Subcutaneous abdominal adipose tissue (tissue), 5 donors: Measurements from ENCODE around the gene PRSS2.
A peak's percentile ranks its signal among the peaks of the same experiment; 100 is the strongest.
"Not testable (repeated sequence)": the region's sequence is repeated elsewhere in the genome, so short reads cannot be mapped to it uniquely, and the experiment has no call there.

ENCODE experiments used
- H3K27ac ChIP-seq: one replicate; pipeline ENCODE4 v1.7.0; 2013; ENCODE audit warnings: low read depth, mild to moderate bottlenecking, inconsistent platforms, low read length, moderate library complexity
- H3K27me3 ChIP-seq, 5 donors: one replicate each; pipeline ENCODE4 v1.7.0; 2013; ENCODE audit warnings: low read length in 5 of 5, inconsistent platforms in 1 of 5; ENCODE audit not compliant: control insufficient read depth in 5 of 5, insufficient read depth in 4 of 5
- H3K36me3 ChIP-seq, 5 donors: one replicate each; pipeline ENCODE4 v1.7.0; 2013; ENCODE audit warnings: low read length in 5 of 5; ENCODE audit not compliant: control insufficient read depth in 5 of 5, insufficient read depth in 5 of 5
- H3K4me1 ChIP-seq, 5 donors: one replicate each; pipeline ENCODE4 v1.7.0; 2013; ENCODE audit warnings: low read length in 5 of 5, mild to moderate bottlenecking in 3 of 5, moderate library complexity in 1 of 5; ENCODE audit not compliant: control insufficient read depth in 5 of 5, insufficient read depth in 5 of 5
- H3K4me3 ChIP-seq, 5 donors: one replicate each; pipeline ENCODE4 v1.7.0; 2013; ENCODE audit warnings: low read length in 5 of 5, low read depth in 1 of 5
- H3K9ac ChIP-seq, 5 donors: one replicate each; pipeline ENCODE4 v1.7.0; 2013; ENCODE audit warnings: low read length in 5 of 5, mild to moderate bottlenecking in 4 of 5, moderate library complexity in 3 of 5
- H3K9me3 ChIP-seq, 5 donors: one replicate each; pipeline ENCODE4 v1.7.0; 2013; ENCODE audit warnings: low read length in 5 of 5; ENCODE audit not compliant: control insufficient read depth in 5 of 5
- donor health status: healthy.
- donor health status: healthy.
- donor health status: healthy.
- donor health status: healthy.
- donor health status: healthy.

Gene PRSS2

DNA sequence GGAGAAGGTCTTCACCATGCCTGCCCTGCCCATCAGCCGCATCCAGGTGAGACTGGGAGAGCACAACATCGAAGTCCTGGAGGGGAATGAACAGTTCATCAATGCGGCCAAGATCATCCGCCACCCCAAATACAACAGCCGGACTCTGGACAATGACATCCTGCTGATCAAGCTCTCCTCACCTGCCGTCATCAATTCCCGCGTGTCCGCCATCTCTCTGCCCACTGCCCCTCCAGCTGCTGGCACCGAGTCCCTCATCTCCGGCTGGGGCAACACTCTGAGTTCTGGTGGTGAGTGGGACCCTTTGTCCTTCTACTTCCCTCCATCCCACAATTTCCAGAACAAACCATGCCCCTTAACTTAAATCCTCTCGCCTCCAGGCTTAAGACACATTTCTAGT is 2.5 kb downstream of the PRSS2 start:
- Histone ChIP-seq H3K9me3 (no peaks in the 10 kb centered on the region), H3K27me3 (peaks cover 0 to 5% (median 3%) of the 10 kb centered on the region in 5 donors), H3K9ac (no peak overlapping the region), H3K27ac (no peak overlapping the region), H3K36me3 (no peaks in the 10 kb centered on the region), H3K4me1 (no peaks in the 10 kb centered on the region), H3K4me3 (no peak overlapping the region)

GRCh38 chr7:142773937-142774744 is 3.4 kb downstream of the PRSS2 start:
- Histone ChIP-seq H3K27ac (no peak overlapping the region), H3K4me1 (no peaks in the 10 kb centered on the region), H3K9me3 (no peaks in the 10 kb centered on the region), H3K4me3 (no peak overlapping the region), H3K9ac (no peak overlapping the region), H3K27me3 (peaks cover 0 to 5% (median 3%) of the 10 kb centered on the region in 5 donors), H3K36me3 (no peaks in the 10 kb centered on the region)

DNA sequence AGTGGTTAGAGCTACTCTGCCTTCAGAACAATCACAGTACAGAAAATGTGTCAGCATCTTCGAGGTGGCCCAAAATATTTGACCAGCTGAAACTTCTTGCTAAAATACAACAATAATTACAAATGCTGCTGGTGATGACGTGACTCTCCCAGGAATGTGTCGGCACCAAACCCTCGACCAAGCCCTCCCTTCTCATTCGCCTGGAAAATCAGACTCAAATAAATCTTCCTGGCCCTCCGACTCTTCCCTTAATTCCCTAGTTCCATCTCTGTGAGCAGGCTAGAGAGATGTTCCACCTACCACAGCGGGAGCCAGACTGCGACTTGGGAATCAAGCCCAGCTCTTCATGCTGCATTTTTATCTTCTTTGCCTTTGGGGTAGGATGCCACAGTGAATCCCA is 4.1 kb downstream of the PRSS2 start:
- H3K4me3 ChIP-seq: no peak overlapping the region
- no peak overlapping the region for H3K27ac ChIP-seq
- no peaks in the 10 kb centered on the region for H3K9me3 ChIP-seq
- H3K4me1 ChIP-seq: no peaks in the 10 kb centered on the region
- H3K36me3 ChIP-seq: no peaks in the 10 kb centered on the region
- H3K27me3 ChIP-seq: peaks cover 0 to 5% (median 3%) of the 10 kb centered on the region in 5 donors
- no peak overlapping the region for H3K9ac ChIP-seq

- not testable (repeated sequence) for H3K27me3 ChIP-seq, H3K4me3 ChIP-seq, H3K9ac ChIP-seq, H3K36me3 ChIP-seq, H3K9me3 ChIP-seq, H3K4me1 ChIP-seq, H3K27ac ChIP-seq
Measured at GRCh38 chr7:142775351-142776115, 4.8 kb downstream of the PRSS2 start.

GRCh38 chr7:142776206-142776844 is 5.6 kb downstream of the PRSS2 start:
- Histone ChIP-seq H3K9ac (no peak overlapping the region), H3K27ac (no peak overlapping the region), H3K9me3 (no peaks in the 10 kb centered on the region), H3K27me3 (peaks cover 0 to 9% (median 2%) of the 10 kb centered on the region in 5 donors), H3K4me1 (no peaks in the 10 kb centered on the region), H3K36me3 (no peaks in the 10 kb centered on the region), H3K4me3 (no peak overlapping the region)

GRCh38 chr7:142776845-142777225 is 6.1 kb downstream of the PRSS2 start:
- not testable (repeated sequence) for H3K36me3 ChIP-seq, H3K4me3 ChIP-seq, H3K27ac ChIP-seq, H3K4me1 ChIP-seq, H3K9me3 ChIP-seq, H3K9ac ChIP-seq, H3K27me3 ChIP-seq

GRCh38 chr7:142777318-142777717 is 6.5 kb downstream of the PRSS2 start:
- no peak overlapping the region for H3K9ac ChIP-seq
- no peaks in the 10 kb centered on the region for H3K9me3 ChIP-seq
- no peaks in the 10 kb centered on the region for H3K4me1 ChIP-seq
- H3K27me3 ChIP-seq: peaks cover 0 to 5% (median 0%) of the 10 kb centered on the region in 5 donors
- H3K27ac ChIP-seq: no peak overlapping the region
- no peaks in the 10 kb centered on the region for H3K36me3 ChIP-seq
- H3K4me3 ChIP-seq: no peak overlapping the region

GRCh38 chr7:142782922-142783900 is 12.4 kb downstream of the PRSS2 start:
- Histone ChIP-seq H3K27ac (no peak overlapping the region), H3K9me3 (no peaks in the 10 kb centered on the region), H3K9ac (peak overlapping the region in 1 of 5 donors; percentile 17), H3K4me3 (peak overlapping the region; percentile 38 to 52 (median 48)), H3K36me3 (no peaks in the 10 kb centered on the region), H3K27me3 (peaks cover 0 to 13% (median 5%) of the 10 kb centered on the region in 5 donors), H3K4me1 (peaks cover 0 to 8% (median 4%) of the 10 kb centered on the region in 5 donors)

DNA sequence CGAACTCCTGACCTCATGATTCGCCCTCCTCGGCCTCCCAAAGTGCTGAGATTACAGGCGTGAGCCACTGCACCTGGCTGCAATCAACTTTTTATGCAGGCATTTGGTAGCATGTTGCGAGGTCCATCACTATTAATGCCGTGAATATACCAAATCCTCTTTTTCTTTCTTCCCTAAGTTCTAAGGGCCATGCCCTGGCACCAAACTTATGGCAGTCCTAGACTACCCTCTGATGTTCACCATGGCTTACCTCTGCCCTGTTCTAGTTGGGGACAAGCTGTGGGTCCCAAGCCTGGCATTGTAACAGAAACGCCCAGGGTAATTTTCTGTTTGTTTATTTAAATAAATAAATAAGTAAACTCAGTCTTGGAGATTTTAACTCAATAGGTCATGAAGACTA is 13.3 kb downstream of the PRSS2 start:
- no peaks in the 10 kb centered on the region for H3K9me3 ChIP-seq
- H3K27ac ChIP-seq: no peak overlapping the region
- H3K9ac ChIP-seq: no peak overlapping the region
- no peak overlapping the region for H3K4me3 ChIP-seq
- H3K4me1 ChIP-seq: peaks cover 0 to 8% (median 4%) of the 10 kb centered on the region in 5 donors
- peaks cover 0 to 13% (median 5%) of the 10 kb centered on the region in 5 donors for H3K27me3 ChIP-seq
- no peaks in the 10 kb centered on the region for H3K36me3 ChIP-seq
